Measurements from ENCODE around the gene CYB5R2. TPM values are rescaled to one million over a fixed set of nuclear protein-coding genes. Genes with fewer than 3 reads are reported as not detected.

Gene CYB5R2
- total and polyA plus RNA-seq, 2 experiments from 2014 or later: 40.9 to 56.2 TPM

- Mint-ChIP-seq H3K27me3 (ENCODE audit: insufficient read depth, low read depth, poor library complexity) (peaks cover 14% of the 10 kb centered on the region), H3K27ac (no peak overlapping the region), H3K4me1 (peaks cover 35% of the 10 kb centered on the region), H3K9me3 (no peaks in the 10 kb centered on the region; the same call in 2 of the 3 replicates), H3K4me3 (no peak overlapping the region), H3K36me3 (ENCODE audit: low read depth) (no peaks in the 10 kb centered on the region)
- Histone ChIP-seq H3K9me2 (ENCODE audit: insufficient read depth) (no peaks in the 10 kb centered on the region; the same call in 1 of the 2 replicates), H3K4me1 (ENCODE audit: insufficient read depth) (peaks cover 44% of the 10 kb centered on the region), H4K20me1 (replicated peaks; ENCODE audit: insufficient read depth) (no peaks in the 10 kb centered on the region), H3K4me3 (no peak overlapping the region), H3K27ac (ENCODE audit: low read depth) (no peak overlapping the region), H3F3A (replicated peaks; ENCODE audit: low read depth) (0 out of 2 replicates have a peak, but pooled peaks cover 1% of the 10 kb centered on the region), H3K36me3 (ENCODE audit: insufficient read depth) (no peaks in the 10 kb centered on the region), H2AFZ (no peak overlapping the region), H3K79me2 (replicated peaks; ENCODE audit: insufficient read depth) (no peaks in the 10 kb centered on the region), H3K27me3 (ENCODE audit: insufficient read depth) (no peaks in the 10 kb centered on the region), H3K4me2 (no peak overlapping the region)
- TF ChIP-seq ZNF462 (CRISPR knock-in tag; IDR thresholded peaks at IDR 0.05) (no peak), ZNF114 (CRISPR knock-in tag; IDR thresholded peaks at IDR 0.05) (no peak), JUNB (IDR thresholded peaks at IDR 0.05; ENCODE audit: unreplicated experiment) (no peak), ZNF331 (CRISPR knock-in tag; IDR thresholded peaks at IDR 0.05; ENCODE audit: low read depth) (no peak), EZH2phosphoT487 (IDR thresholded peaks at IDR 0.05; ENCODE audit: unreplicated experiment) (no peak), EZH2 (IDR thresholded peaks at IDR 0.05; ENCODE audit: low read depth, unreplicated experiment) (no peak), CREB1 (CRISPR knock-in tag; IDR thresholded peaks at IDR 0.05; ENCODE audit: low read depth) (no peak), POLR2AphosphoS5 (IDR thresholded peaks at IDR 0.05; ENCODE audit: low read depth) (no peak)
- ATAC-seq (no peak), DNase-seq (ENCODE audit: low spot score) (no peak)
Observed at GRCh38 chr11:7677796-7678201, 4.5 kb upstream of the CYB5R2 start.
